Endodermal cell (in vitro differentiated cells): ENCODE data around the gene SNX19. TPM values are rescaled to one million over a fixed set of nuclear protein-coding genes. Genes with fewer than 3 reads are reported as not detected.

ENCODE experiments used
- DNase-seq: peaks from one replicate; pipeline ENCODE4 v3.0.0-alpha.2; 2017
- H3K27ac ChIP-seq: 2 replicates; pipeline ENCODE4 v1.5.1; 2013; ENCODE audit warnings: mild to moderate bottlenecking, low read depth, low read length, moderate library complexity
- H3K27me3 ChIP-seq: 2 replicates; pipeline ENCODE4 v1.6.1; 2013; ENCODE audit warnings: mild to moderate bottlenecking, low read length, moderate library complexity; ENCODE audit not compliant: insufficient read depth, control insufficient read depth, poor library complexity, severe bottlenecking
- H3K36me3 ChIP-seq: 2 replicates; pipeline ENCODE4 v1.7.0; 2013; ENCODE audit warnings: mild to moderate bottlenecking, low read length, moderate library complexity; ENCODE audit not compliant: control insufficient read depth, insufficient read depth
- H3K4me1 ChIP-seq: one replicate; pipeline ENCODE4 v1.7.0; 2013; ENCODE audit warnings: low read length; ENCODE audit not compliant: control insufficient read depth, insufficient read depth
- H3K4me3 ChIP-seq: 2 replicates; pipeline ENCODE4 v1.5.1; 2013; ENCODE audit warnings: mild to moderate bottlenecking, low read length, moderate library complexity
- H3K9ac ChIP-seq: 2 replicates; pipeline ENCODE4 v1.6.1; 2013; ENCODE audit warnings: mild to moderate bottlenecking, low read length, moderate library complexity; ENCODE audit not compliant: poor library complexity, severe bottlenecking; ENCODE audit errors: extremely low read depth
- H3K9me3 ChIP-seq: 2 replicates; pipeline ENCODE4 v1.6.1; 2013; ENCODE audit warnings: mild to moderate bottlenecking, low read length, moderate library complexity; ENCODE audit not compliant: control insufficient read depth
- H3K27ac Mint-ChIP-seq: 2 replicates; pipeline ENCODE4 v1.8.0; 2020; ENCODE audit warnings: mixed read lengths
- H3K27me3 Mint-ChIP-seq: 2 replicates; pipeline ENCODE4 v1.8.0; 2021; ENCODE audit warnings: mild to moderate bottlenecking, mixed read lengths; ENCODE audit not compliant: insufficient read depth
- H3K36me3 Mint-ChIP-seq: 2 replicates; pipeline ENCODE4 v1.8.0; 2020; ENCODE audit warnings: low read depth, mixed read lengths
- H3K4me1 Mint-ChIP-seq: 2 replicates; pipeline ENCODE4 v1.8.0; 2020; ENCODE audit warnings: mixed read lengths
- H3K4me3 Mint-ChIP-seq: 2 replicates; pipeline ENCODE4 v1.8.0; 2020; ENCODE audit warnings: mild to moderate bottlenecking, moderate library complexity, mixed read lengths
- H3K9me3 Mint-ChIP-seq: 2 replicates; pipeline ENCODE4 v1.8.0; 2020; ENCODE audit warnings: mild to moderate bottlenecking, mixed read lengths
- WGBS, 2 experiments: methylation state at CpG; one replicate each; pipeline versions ENCODE4 v1.1.5 to v1.1.7; 2013; ENCODE audit warnings: missing lambda C conversion rate in 2 of 2, mixed read lengths in 1 of 2; ENCODE audit not compliant: insufficient coverage in 1 of 2, insufficient read length in 1 of 2; 5-methylcytosine and 5-hydroxymethylcytosine counted together
- total RNA-seq, 2 donors: library from RNA; stranded (reverse); fragmentation: NEBNext Ultra II Directional in 1 of 2; extraction: Animal tissue kit (Norgen Biotek cat#: 25700) in 1 of 2; gene quantifications; 2 replicates in 1 of 2; 3 replicates in 1 of 2; pipeline ENCODE4 v1.2.1, GENCODE V29; 2021
- TF ChIP-seq, protein P1 (sequence below): fragments of 200-600 bp; sonication (generic); conservative IDR thresholded peaks from 2 replicates; pipeline ENCODE4 v1.5.0; 2021; ENCODE audit warnings: antibody characterized with exemption, mild to moderate bottlenecking

SNX19 gene
- total RNA-seq, 2 donors from 2014 or later: 32.3 to 37.5 TPM

DNA sequence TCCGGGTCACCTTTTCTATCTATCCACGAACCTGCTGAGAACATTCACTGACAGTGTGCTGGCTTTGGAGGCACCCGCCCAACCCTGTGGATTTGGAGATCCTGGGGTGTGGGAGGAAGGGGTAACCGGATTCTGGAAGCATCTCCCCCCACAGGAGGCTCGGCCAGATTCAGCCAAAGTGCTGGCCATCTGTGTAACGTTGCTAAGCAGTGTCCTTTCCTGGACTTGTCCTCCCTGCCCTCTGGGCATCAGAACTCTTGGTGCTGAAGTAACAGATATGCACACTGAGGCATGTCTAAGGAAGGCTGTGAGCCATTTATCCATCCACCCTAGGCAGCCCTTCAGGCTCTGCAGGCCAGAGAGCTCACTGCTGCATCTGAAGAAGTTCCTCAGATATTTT is 85.7 kb downstream of the SNX19 start:
- 90 to 93% methylated on average over 2 to 6 of the region's 6 CpGs for WGBS, 2 experiments
- Mint-ChIP-seq H3K36me3 (no peaks in the 10 kb centered on the region), H3K9me3 (no peaks in the 10 kb centered on the region), H3K27ac (no peak overlapping the region), H3K4me3 (no peak overlapping the region), H3K27me3 (peaks cover 7% of the 10 kb centered on the region), H3K4me1 (peaks cover under 1% of the 10 kb centered on the region)
- Histone ChIP-seq H3K4me1 (no peaks in the 10 kb centered on the region), H3K4me3 (no peak overlapping the region), H3K27me3 (no peaks in the 10 kb centered on the region), H3K27ac (no peak overlapping the region), H3K36me3 (no peaks in the 10 kb centered on the region), H3K9me3 (no peaks in the 10 kb centered on the region), H3K9ac (no peak overlapping the region)
- TF ChIP-seq, protein P1, sequence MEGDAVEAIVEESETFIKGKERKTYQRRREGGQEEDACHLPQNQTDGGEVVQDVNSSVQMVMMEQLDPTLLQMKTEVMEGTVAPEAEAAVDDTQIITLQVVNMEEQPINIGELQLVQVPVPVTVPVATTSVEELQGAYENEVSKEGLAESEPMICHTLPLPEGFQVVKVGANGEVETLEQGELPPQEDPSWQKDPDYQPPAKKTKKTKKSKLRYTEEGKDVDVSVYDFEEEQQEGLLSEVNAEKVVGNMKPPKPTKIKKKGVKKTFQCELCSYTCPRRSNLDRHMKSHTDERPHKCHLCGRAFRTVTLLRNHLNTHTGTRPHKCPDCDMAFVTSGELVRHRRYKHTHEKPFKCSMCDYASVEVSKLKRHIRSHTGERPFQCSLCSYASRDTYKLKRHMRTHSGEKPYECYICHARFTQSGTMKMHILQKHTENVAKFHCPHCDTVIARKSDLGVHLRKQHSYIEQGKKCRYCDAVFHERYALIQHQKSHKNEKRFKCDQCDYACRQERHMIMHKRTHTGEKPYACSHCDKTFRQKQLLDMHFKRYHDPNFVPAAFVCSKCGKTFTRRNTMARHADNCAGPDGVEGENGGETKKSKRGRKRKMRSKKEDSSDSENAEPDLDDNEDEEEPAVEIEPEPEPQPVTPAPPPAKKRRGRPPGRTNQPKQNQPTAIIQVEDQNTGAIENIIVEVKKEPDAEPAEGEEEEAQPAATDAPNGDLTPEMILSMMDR: no peak
- DNase-seq: no peak

DNA sequence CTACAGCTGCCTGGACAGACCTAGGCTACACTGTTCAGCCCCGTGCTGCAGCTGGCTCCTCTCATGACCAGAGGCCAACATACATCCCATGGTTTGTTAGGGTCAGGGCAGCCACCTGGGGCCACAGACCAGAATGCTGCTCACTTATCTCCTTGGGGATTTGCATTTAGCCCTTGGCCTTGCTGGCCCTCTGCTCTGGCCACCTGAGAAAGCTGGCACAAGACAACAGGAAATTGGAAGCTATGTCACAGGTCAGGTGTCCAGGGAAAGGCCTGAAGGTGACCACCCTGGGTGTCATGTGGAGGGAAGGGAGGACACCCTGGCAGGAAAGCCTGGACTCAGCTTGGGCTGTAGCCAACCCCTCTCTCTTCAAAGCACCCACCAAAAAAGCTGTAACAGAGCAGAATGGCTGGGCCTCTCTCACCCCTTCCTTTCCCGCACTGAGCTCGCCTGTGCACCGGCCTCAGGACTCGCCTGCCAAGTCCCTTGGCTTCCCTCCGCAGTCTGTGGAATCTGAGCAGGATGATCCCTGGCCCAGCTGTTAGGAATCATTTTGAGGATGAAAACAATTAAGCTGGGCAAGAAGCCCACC is 86.3 kb downstream of the SNX19 start:
- Mint-ChIP-seq H3K9me3 (no peaks in the 10 kb centered on the region), H3K27ac (no peak overlapping the region), H3K4me3 (no peak overlapping the region), H3K27me3 (peaks cover 9% of the 10 kb centered on the region), H3K4me1 (peaks cover 3% of the 10 kb centered on the region), H3K36me3 (no peaks in the 10 kb centered on the region)
- no peak overlapping the region for H3K4me3 ChIP-seq
- H3K4me1 ChIP-seq: no peaks in the 10 kb centered on the region
- WGBS, 2 experiments: 96 to 100% methylated on average over 4 to 6 of the region's 6 CpGs
- no peak overlapping the region for H3K27ac ChIP-seq
- TF ChIP-seq, protein P1: no peak
- no peak for DNase-seq
- H3K9ac ChIP-seq: no peak overlapping the region
- H3K27me3 ChIP-seq: no peaks in the 10 kb centered on the region
- H3K9me3 ChIP-seq: no peaks in the 10 kb centered on the region
- H3K36me3 ChIP-seq: no peaks in the 10 kb centered on the region

DNA sequence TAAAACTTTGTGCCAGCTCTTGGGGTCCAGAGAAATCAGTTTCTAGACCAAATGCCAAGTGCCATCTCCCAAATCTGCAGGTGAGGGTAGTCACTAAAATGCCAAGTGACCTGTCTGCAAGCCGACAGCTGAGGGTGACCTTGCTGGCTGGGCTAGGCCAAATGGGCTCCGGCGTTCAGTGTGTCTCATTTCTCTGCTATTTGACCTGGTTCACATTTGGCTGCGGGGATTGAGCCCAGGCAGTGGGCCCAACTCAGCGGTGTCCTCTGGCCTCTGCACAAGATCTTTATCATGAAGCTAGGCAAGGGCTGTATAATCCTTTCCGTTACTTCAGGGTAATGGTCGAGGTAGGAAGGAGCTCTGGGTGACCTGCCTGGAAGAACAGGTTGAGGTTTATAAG is 87.5 kb downstream of the SNX19 start:
- Mint-ChIP-seq H3K36me3 (no peaks in the 10 kb centered on the region), H3K27ac (no peak overlapping the region), H3K27me3 (peaks cover 12% of the 10 kb centered on the region), H3K4me3 (no peak overlapping the region), H3K4me1 (peaks cover 3% of the 10 kb centered on the region), H3K9me3 (no peaks in the 10 kb centered on the region)
- TF ChIP-seq, protein P1: no peak
- Histone ChIP-seq H3K27ac (no peak overlapping the region), H3K27me3 (no peaks in the 10 kb centered on the region), H3K4me1 (no peaks in the 10 kb centered on the region), H3K9me3 (no peaks in the 10 kb centered on the region), H3K36me3 (no peaks in the 10 kb centered on the region), H3K9ac (no peak overlapping the region), H3K4me3 (no peak overlapping the region)
- 92 to 96% methylated on average over 4 to 7 of the region's 7 CpGs for WGBS, 2 experiments
- no peak for DNase-seq
